ENCODE data around the gene MED13L. TPM values are rescaled to one million over a fixed set of nuclear protein-coding genes. Genes with fewer than 3 reads are reported as not detected.

The MED13L gene
- total and polyA plus RNA-seq, 9 donors: 47.8 to 198 (median 156) TPM

DNA sequence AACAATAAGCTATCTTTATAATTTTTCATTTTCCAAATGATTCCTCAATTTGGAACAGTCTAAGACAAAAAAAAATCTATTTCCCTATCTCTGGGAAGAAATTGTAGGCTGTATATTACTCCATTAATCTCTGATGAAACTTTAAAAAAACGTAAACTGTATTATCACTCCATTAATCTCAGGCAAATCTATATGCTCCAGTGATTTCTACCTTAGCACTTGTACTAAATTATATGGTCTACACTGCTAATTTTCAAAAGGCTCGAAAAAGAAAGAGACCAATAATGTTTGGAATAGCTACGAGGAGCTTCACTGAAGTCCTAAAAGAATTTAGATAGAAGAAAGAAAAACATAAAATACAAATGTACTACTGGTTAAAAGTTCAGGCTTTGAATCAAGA, 19.7 kb downstream of the MED13L start:
- Histone ChIP-seq H3K27me3 (no peaks in the 10 kb centered on the region), H3K27ac (no peak overlapping the region), H3K4me1 (ENCODE audit: insufficient read depth) (peaks cover 17% of the 10 kb centered on the region), H3K9me3 (no peaks in the 10 kb centered on the region), H3K4me3 (no peak overlapping the region), H3K36me3 (no peaks in the 10 kb centered on the region)
- no peak for DNase-seq
- intact Hi-C loops (cut with DNase I): no loop called here
- TF ChIP-seq POLR2A (IDR thresholded peaks at IDR 0.05) (no peak), EP300 (IDR thresholded peaks at IDR 0.05) (no peak)
- TF ChIP-seq, protein P1, sequence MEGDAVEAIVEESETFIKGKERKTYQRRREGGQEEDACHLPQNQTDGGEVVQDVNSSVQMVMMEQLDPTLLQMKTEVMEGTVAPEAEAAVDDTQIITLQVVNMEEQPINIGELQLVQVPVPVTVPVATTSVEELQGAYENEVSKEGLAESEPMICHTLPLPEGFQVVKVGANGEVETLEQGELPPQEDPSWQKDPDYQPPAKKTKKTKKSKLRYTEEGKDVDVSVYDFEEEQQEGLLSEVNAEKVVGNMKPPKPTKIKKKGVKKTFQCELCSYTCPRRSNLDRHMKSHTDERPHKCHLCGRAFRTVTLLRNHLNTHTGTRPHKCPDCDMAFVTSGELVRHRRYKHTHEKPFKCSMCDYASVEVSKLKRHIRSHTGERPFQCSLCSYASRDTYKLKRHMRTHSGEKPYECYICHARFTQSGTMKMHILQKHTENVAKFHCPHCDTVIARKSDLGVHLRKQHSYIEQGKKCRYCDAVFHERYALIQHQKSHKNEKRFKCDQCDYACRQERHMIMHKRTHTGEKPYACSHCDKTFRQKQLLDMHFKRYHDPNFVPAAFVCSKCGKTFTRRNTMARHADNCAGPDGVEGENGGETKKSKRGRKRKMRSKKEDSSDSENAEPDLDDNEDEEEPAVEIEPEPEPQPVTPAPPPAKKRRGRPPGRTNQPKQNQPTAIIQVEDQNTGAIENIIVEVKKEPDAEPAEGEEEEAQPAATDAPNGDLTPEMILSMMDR (IDR thresholded peaks at IDR 0.05): no peak
- WGBS, 3 donors: 12 to 16% (median 12%) methylated on average over 3 of the region's 3 CpGs

DNA sequence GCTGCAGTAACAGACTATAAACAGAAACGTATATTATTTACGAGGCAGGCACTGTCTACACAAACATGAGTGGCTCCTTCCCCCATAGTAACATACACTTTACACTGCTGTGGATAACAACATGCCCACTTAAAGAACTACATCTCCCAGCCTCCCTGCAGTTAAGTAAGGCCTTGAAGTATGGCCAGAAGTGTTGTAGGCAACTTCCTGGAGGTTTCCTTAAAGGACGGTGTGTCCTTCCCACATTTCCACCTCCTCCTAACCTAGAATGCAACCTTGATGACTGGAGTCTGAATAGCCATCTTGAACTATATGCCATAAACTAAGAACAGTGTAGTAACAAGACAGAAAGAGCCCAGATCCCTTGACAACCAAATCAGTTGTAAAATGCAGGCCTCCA, 20.3 kb downstream of the MED13L start:
- Histone ChIP-seq H3K27ac (no peak overlapping the region), H3K36me3 (no peaks in the 10 kb centered on the region), H3K27me3 (no peaks in the 10 kb centered on the region), H3K9me3 (no peaks in the 10 kb centered on the region), H3K4me1 (ENCODE audit: insufficient read depth) (peaks cover 17% of the 10 kb centered on the region), H3K4me3 (no peak overlapping the region)
- no peak for DNase-seq
- WGBS, 3 donors: 35 to 39% (median 35%) methylated on average over 3 of the region's 3 CpGs
- TF ChIP-seq EP300 (IDR thresholded peaks at IDR 0.05): no peak
- TF ChIP-seq POLR2A (IDR thresholded peaks at IDR 0.05): no peak
- TF ChIP-seq, protein P1 (IDR thresholded peaks at IDR 0.05): no peak
- intact Hi-C loops (cut with DNase I): no loop called here

DNA sequence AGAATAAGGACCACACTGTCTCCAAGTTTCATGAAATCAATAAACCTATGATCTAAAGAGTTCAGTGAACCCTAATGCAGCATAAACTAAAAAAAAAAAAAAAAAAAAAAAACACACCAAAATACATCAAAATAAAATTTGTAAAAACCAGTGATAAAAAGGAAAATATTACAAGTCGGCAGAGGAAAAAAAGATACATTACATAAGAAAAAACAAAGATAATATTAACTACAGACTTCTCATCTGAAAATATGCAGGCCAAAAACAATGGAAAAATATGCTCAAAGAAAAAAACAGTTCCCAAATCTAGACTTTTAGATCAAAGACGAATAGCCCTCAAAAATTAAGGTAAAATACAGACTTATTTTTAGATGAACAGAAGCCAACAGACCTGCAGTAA, 27.6 kb downstream of the MED13L start:
- intact Hi-C loops (cut with DNase I): no loop called here
- Histone ChIP-seq H3K9me3 (no peaks in the 10 kb centered on the region), H3K4me3 (no peak overlapping the region), H3K27ac (no peak overlapping the region), H3K27me3 (no peaks in the 10 kb centered on the region), H3K4me1 (ENCODE audit: insufficient read depth) (peaks cover 7% of the 10 kb centered on the region), H3K36me3 (no peaks in the 10 kb centered on the region)
- no peak for DNase-seq
- 86 to 92% (median 91%) methylated on average over 2 of the region's 2 CpGs for WGBS, 3 donors
- TF ChIP-seq, protein P1 (IDR thresholded peaks at IDR 0.05): no peak
- no peak for TF ChIP-seq POLR2A (IDR thresholded peaks at IDR 0.05)
- TF ChIP-seq EP300 (IDR thresholded peaks at IDR 0.05): no peak

DNA sequence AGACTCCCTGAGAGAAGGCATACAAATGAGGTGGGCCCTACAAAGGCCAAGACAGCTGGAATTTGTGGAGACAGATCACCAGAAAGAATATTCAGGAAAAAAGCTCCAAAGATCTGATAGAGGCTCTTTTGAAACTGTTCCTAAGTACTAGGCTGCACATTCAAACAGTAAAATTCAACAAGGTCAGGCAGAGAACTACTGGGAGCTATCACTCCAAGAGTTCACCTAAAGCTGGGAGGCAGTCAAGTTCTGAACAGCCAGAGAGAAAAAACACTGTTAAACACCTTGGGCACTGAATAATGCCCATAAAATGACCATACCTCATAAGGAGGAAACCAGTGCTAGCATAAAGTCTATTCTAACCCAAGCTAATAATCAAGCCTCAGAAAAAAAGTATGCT, 28.6 kb downstream of the MED13L start:
- H3K36me3 ChIP-seq: no peaks in the 10 kb centered on the region
- H3K9me3 ChIP-seq: no peaks in the 10 kb centered on the region
- no peak overlapping the region for H3K4me3 ChIP-seq
- no peak overlapping the region for H3K27ac ChIP-seq
- TF ChIP-seq EP300 (IDR thresholded peaks at IDR 0.05) (no peak), POLR2A (IDR thresholded peaks at IDR 0.05) (no peak)
- TF ChIP-seq, protein P1 (IDR thresholded peaks at IDR 0.05): no peak
- H3K27me3 ChIP-seq: no peaks in the 10 kb centered on the region
- peaks cover 8% of the 10 kb centered on the region for H3K4me1 ChIP-seq (ENCODE audit: insufficient read depth)
- DNase-seq: no peak
- intact Hi-C loops (cut with DNase I): no loop called here

DNA sequence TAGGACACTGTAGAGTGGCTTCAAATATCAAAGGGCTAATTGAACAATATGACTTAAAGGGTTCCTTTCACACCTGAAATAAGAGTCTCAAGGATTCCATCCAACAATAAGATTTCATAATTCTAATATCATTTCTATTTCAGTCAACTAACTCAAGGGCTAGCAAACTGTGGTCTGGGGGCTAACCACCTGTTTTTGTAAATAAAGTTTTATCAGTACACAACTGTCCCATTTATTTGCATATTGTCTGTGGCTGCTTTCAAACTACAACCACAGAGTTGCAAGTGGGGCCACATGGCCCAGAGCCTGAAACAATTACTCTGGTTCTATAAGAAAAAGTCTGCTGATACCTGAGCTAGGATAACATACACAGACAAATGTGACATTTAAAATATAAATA, 29.1 kb downstream of the MED13L start:
- intact Hi-C loops (cut with DNase I): no loop called here
- no peak for TF ChIP-seq EP300 (IDR thresholded peaks at IDR 0.05)
- TF ChIP-seq POLR2A (IDR thresholded peaks at IDR 0.05): no peak
- TF ChIP-seq, protein P1 (IDR thresholded peaks at IDR 0.05): no peak
- no peak overlapping the region for H3K4me3 ChIP-seq
- no peaks in the 10 kb centered on the region for H3K9me3 ChIP-seq
- no peaks in the 10 kb centered on the region for H3K36me3 ChIP-seq
- DNase-seq: no peak
- peaks cover 11% of the 10 kb centered on the region for H3K4me1 ChIP-seq (ENCODE audit: insufficient read depth)
- H3K27ac ChIP-seq: no peak overlapping the region
- H3K27me3 ChIP-seq: no peaks in the 10 kb centered on the region
